Panc1 (cell line): ENCODE measurements around the gene NDUFB11. TPM values are rescaled to one million over a fixed set of nuclear protein-coding genes. Genes with fewer than 3 reads are reported as not detected.
A peak's percentile ranks its signal among the peaks of the same experiment; 100 is the strongest.

Experiments used
- ATAC-seq: fragments of 200-7000 bp; cut with Tn5 transposase; 2 replicates; pipeline ENCODE4 v1.9.1; 2020; ENCODE audit warnings: mild to moderate bottlenecking, moderate library complexity
- BruUV-seq: library from RNA; stranded (reverse); fragments of 400-500 nt; replicated peaks from 2 replicates; lab custom pipeline; 2021; lab: Mats Ljungman, UMichigan
- CTCF ChIA-PET: fragments of 300-600 bp; sonication (Branson Sonifier 250); formaldehyde crosslinking; loops from one replicate; lab custom pipeline; 2022; ENCODE audit warnings: antibody characterized with exemption; lab: Charles Lee
- POLR2A ChIA-PET: fragments of 300-600 bp; sonication (Branson Sonifier 250); formaldehyde crosslinking; loops from one replicate; lab custom pipeline; 2022; ENCODE audit warnings: antibody characterized with exemption; lab: Charles Lee
- DNase-seq: peaks from one replicate; pipeline ENCODE4 v3.0.0-alpha.2; 2010; ENCODE audit warnings: low read depth, low spot score
- H3K27ac ChIP-seq: 2 replicates; pipeline ENCODE4 v1.5.1; 2011; ENCODE audit warnings: mild to moderate bottlenecking, low read length, inconsistent platforms
- H3K27me3 ChIP-seq: fragments of 200-500 bp; sonication (Bioruptor generic); 2 replicates; pipeline ENCODE4 v1.6.0; 2014; ENCODE audit warnings: low read length, inconsistent platforms; ENCODE audit not compliant: control insufficient read depth, insufficient read depth
- H3K36me3 ChIP-seq: fragments of 200-500 bp; sonication (Bioruptor generic); 2 replicates; pipeline ENCODE4 v1.5.1; 2014; ENCODE audit warnings: inconsistent platforms, mild to moderate bottlenecking, low read length, moderate library complexity; ENCODE audit not compliant: control insufficient read depth, insufficient read depth
- H3K4me1 ChIP-seq: 2 replicates; pipeline ENCODE4 v1.5.1; 2011; ENCODE audit warnings: inconsistent platforms, mild to moderate bottlenecking, low read length, moderate library complexity; ENCODE audit not compliant: control insufficient read depth, insufficient read depth
- H3K4me3 ChIP-seq, 2 experiments: 2 replicates each; pipeline ENCODE4 v1.5.1; 2011 to 2012; ENCODE audit warnings: low read depth in 2 of 2, low read length in 2 of 2, mild to moderate bottlenecking in 2 of 2, inconsistent platforms in 1 of 2, moderate library complexity in 1 of 2
- H3K9me3 ChIP-seq: fragments of 200-500 bp; sonication (Bioruptor generic); 2 replicates; pipeline ENCODE4 v1.5.1; 2014; ENCODE audit warnings: low read depth, mild to moderate bottlenecking, inconsistent platforms, low read length, moderate library complexity; ENCODE audit not compliant: control insufficient read depth, insufficient read depth
- POLR2AphosphoS5 ChIP-seq: IDR thresholded peaks from 2 replicates; pipeline ENCODE4 v1.6.1; 2012; ENCODE audit warnings: mild to moderate bottlenecking, low read depth, low read length, moderate library complexity
- SIN3A ChIP-seq: IDR thresholded peaks from 2 replicates; pipeline ENCODE4 v1.6.1; 2012; ENCODE audit warnings: low read depth, mild to moderate bottlenecking, low read length, moderate library complexity, borderline replicate concordance; ENCODE audit not compliant: insufficient read depth
- TCF7L2 ChIP-seq: IDR thresholded peaks from 2 replicates; pipeline ENCODE4 v1.6.1; 2011; ENCODE audit warnings: mild to moderate bottlenecking, low read depth, low read length, inconsistent platforms
- in situ Hi-C: cut with HindIII; loops from 2 replicates; pipeline ENCODE4 v1.10.0; 2016; ENCODE audit warnings: low sequenced_read_pairs, low pct_unique_long_range_greater_than_20kb
- intact Hi-C: fragments of 100-400 bp; cut with micrococcal nuclease; formaldehyde crosslinking; loops from one replicate; pipeline ENCODE4 v1.10.0; 2022; ENCODE audit not compliant: unreplicated experiment
- total RNA-seq: library from RNA; stranded (reverse); gene quantifications from one replicate; pipeline ENCODE4 v1.2.1, GENCODE V29; 2021; ENCODE audit not compliant: unreplicated experiment
- TF ChIP-seq, protein P1 (sequence below), 2 experiments: IDR thresholded peaks; 2 replicates each; pipeline ENCODE4 v1.6.1; 2011 to 2012; ENCODE audit warnings: low read depth in 2 of 2, control low read depth in 1 of 2, low read length in 1 of 2, mild to moderate bottlenecking in 1 of 2, moderate library complexity in 1 of 2; ENCODE audit not compliant: insufficient read depth in 1 of 2
- TF ChIP-seq, protein P2 (sequence below): fragments of 450-650 bp; IDR thresholded peaks from 2 replicates; pipeline ENCODE4 v1.5.1; 2017; ENCODE audit warnings: mild to moderate bottlenecking

The NDUFB11 gene
- total RNA-seq, 1 experiment from 2014 or later: 109 TPM

DNA sequence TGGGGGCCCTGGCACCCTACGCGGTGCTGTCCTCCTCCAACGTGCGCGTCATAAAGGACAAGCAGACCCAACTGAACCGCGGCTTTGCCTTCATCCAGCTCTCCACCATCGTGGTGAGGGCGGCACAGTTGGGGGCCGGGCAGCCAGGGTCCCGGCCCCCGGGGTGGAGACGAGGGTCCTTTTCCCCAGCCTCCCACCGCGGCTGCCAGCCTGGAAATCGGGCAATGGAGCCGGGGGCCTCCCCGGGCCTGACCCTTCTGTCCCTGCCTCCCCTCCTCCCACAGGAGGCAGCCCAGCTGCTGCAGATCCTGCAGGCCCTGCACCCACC, 35.4 kb upstream of the NDUFB11 start:
- intact Hi-C loops (no loop called here), in situ Hi-C loops (no loop called here)
- DNase-seq: no peak
- no peaks in the 10 kb centered on the region for H3K9me3 ChIP-seq
- no peak overlapping the region for H3K4me3 ChIP-seq
- BruUV-seq: no TSS peak
- CTCF ChIA-PET: no interaction called here
- POLR2A ChIA-PET: no interaction called here
- TF ChIP-seq POLR2AphosphoS5: no peak
- no peak overlapping the region for H3K27ac ChIP-seq
- no peaks in the 10 kb centered on the region for H3K27me3 ChIP-seq
- H3K4me1 ChIP-seq: no peaks in the 10 kb centered on the region
- no peak for ATAC-seq
- H3K36me3 ChIP-seq: peaks cover 4% of the 10 kb centered on the region

DNA sequence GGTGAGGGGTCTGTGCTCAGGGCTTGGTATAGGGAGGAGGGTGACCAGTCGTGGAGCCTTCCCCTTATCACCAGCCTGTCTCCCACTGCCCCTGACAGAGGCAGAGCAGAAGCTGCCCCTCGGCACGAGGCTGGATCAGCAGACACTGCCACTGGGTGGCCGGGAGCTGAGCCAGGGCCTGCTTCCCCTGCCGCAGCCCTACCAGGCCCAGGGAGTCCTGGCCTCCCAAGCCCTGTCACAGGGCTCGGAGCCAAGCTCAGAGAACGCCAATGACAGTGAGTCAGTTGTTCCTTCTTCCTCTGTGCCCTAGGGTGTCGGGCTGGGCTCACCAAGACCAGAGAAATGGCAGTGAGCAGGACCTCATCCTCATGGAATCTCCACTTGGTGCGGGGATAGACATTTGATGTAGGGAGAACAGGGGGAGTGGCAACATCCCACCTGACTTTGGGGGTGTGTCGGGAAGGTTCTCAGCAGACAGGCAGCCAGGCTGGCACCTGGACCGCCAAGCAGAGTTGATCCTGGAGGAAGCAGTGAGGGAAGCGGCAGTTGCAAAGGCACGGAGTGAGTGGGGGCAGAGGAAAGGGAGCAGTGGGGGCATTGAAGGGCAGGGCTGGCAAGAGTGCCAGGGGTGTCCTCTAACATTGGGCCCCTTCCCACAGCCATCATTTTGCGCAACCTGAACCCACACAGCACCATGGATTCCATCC, 34.9 kb upstream of the NDUFB11 start:
- Histone ChIP-seq H3K4me3 (no peak overlapping the region), H3K27me3 (no peaks in the 10 kb centered on the region), H3K27ac (no peak overlapping the region), H3K9me3 (no peaks in the 10 kb centered on the region), H3K36me3 (peaks cover 5% of the 10 kb centered on the region), H3K4me1 (no peaks in the 10 kb centered on the region)
- BruUV-seq: no TSS peak
- intact Hi-C loops: no loop called here
- no peak for DNase-seq
- ATAC-seq: peak; percentile 56; the same call in 1 of the 2 replicates
- TF ChIP-seq, protein P1, sequence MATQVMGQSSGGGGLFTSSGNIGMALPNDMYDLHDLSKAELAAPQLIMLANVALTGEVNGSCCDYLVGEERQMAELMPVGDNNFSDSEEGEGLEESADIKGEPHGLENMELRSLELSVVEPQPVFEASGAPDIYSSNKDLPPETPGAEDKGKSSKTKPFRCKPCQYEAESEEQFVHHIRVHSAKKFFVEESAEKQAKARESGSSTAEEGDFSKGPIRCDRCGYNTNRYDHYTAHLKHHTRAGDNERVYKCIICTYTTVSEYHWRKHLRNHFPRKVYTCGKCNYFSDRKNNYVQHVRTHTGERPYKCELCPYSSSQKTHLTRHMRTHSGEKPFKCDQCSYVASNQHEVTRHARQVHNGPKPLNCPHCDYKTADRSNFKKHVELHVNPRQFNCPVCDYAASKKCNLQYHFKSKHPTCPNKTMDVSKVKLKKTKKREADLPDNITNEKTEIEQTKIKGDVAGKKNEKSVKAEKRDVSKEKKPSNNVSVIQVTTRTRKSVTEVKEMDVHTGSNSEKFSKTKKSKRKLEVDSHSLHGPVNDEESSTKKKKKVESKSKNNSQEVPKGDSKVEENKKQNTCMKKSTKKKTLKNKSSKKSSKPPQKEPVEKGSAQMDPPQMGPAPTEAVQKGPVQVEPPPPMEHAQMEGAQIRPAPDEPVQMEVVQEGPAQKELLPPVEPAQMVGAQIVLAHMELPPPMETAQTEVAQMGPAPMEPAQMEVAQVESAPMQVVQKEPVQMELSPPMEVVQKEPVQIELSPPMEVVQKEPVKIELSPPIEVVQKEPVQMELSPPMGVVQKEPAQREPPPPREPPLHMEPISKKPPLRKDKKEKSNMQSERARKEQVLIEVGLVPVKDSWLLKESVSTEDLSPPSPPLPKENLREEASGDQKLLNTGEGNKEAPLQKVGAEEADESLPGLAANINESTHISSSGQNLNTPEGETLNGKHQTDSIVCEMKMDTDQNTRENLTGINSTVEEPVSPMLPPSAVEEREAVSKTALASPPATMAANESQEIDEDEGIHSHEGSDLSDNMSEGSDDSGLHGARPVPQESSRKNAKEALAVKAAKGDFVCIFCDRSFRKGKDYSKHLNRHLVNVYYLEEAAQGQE (IDR thresholded peaks at IDR 0.05; ENCODE audit: insufficient read depth in 1 of 2, low read depth in 2 of 2, low read length in 1 of 2): no peak
- TF ChIP-seq, protein P2, sequence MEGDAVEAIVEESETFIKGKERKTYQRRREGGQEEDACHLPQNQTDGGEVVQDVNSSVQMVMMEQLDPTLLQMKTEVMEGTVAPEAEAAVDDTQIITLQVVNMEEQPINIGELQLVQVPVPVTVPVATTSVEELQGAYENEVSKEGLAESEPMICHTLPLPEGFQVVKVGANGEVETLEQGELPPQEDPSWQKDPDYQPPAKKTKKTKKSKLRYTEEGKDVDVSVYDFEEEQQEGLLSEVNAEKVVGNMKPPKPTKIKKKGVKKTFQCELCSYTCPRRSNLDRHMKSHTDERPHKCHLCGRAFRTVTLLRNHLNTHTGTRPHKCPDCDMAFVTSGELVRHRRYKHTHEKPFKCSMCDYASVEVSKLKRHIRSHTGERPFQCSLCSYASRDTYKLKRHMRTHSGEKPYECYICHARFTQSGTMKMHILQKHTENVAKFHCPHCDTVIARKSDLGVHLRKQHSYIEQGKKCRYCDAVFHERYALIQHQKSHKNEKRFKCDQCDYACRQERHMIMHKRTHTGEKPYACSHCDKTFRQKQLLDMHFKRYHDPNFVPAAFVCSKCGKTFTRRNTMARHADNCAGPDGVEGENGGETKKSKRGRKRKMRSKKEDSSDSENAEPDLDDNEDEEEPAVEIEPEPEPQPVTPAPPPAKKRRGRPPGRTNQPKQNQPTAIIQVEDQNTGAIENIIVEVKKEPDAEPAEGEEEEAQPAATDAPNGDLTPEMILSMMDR: no peak
- no peak for TF ChIP-seq SIN3A
- TF ChIP-seq POLR2AphosphoS5: no peak
- no peak for TF ChIP-seq TCF7L2
- in situ Hi-C loops: no loop called here
- ChIA-PET POLR2A (no interaction called here), CTCF (no interaction called here)

DNA sequence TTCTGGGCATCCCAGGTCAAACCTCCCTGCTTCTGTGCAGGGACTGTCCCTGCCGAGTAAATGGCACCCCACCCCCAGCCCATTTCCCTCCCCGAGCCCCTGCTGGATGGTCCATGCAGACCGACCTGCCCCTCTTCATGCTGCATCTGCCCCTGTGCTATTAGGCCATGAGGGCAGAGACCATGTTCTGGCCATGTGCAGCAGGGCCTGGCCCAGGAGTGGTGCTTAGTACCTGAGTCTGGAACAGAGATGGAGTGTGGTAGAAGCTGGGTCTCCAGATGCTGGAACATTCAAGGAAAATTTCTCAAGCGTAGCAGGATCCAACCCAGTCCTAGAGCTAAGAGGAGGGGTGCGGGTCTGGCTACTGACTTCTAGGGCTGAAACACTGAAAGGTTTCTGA, 33.8 kb upstream of the NDUFB11 start:
- H3K27ac ChIP-seq: no peak overlapping the region

More for the DNA sequence above, 33.8 kb upstream of the NDUFB11 start:
- in situ Hi-C loops (no loop called here), intact Hi-C loops (no loop called here)
- TF ChIP-seq, protein P2: no peak
- no peak for TF ChIP-seq POLR2AphosphoS5
- TF ChIP-seq, protein P1 (IDR thresholded peaks at IDR 0.05; ENCODE audit: insufficient read depth in 1 of 2, low read depth in 2 of 2, low read length in 1 of 2): no peak
- no peak for TF ChIP-seq TCF7L2
- no peak for TF ChIP-seq SIN3A
- Histone ChIP-seq H3K9me3 (no peaks in the 10 kb centered on the region), H3K27me3 (no peaks in the 10 kb centered on the region), H3K36me3 (peaks cover 5% of the 10 kb centered on the region), H3K4me3 (no peak overlapping the region), H3K4me1 (no peaks in the 10 kb centered on the region)
- no peak for ATAC-seq
- POLR2A ChIA-PET: no interaction called here
- DNase-seq: no peak
- no TSS peak for BruUV-seq
- CTCF ChIA-PET: no interaction called here
